Islet of Langerhans (tissue), 1 donor: ENCODE data around the gene PRR5L.
"Not testable (repeated sequence)": the region's sequence is repeated elsewhere in the genome, so short reads cannot be mapped to it uniquely, and the experiment has no call there.

ENCODE experiments used
- FAIRE-seq: peaks from one replicate; lab custom pipeline; 2011; peaks lifted over from hg19 to GRCh38; lab: Jason Lieb, UNC

The PRR5L gene

GRCh38 chr11:36508743-36509142 lies 212.7 kb downstream of the PRR5L start:
- FAIRE-seq = no peak

GRCh38 chr11:36509201-36509639 lies 213.1 kb downstream of the PRR5L start:
- FAIRE-seq = no peak

- FAIRE-seq = no peak
These were observed 213.9 kb downstream of the PRR5L start, which contains the start of gene TRAF6 for GRCh38 chr11:36509694-36510593. Gene TRAF6 (minus strand): TSS chr11:36510272. CDS start chr11:36501515, 8,757 bp downstream.

GRCh38 chr11:36510594-36510942 lies 214.5 kb downstream of the PRR5L start:
- FAIRE-seq = no peak

- not testable (repeated sequence) for FAIRE-seq
These were observed 215.0 kb downstream of the PRR5L start for GRCh38 chr11:36511062-36511461.

GRCh38 chr11:36512016-36512415 lies 215.9 kb downstream of the PRR5L start:
- FAIRE-seq = no peak

GRCh38 chr11:36513965-36514364 lies 217.9 kb downstream of the PRR5L start:
- FAIRE-seq = no peak
